GM23338 (cell line): ENCODE measurements around the gene RALGPS1. TPM values are rescaled to one million over a fixed set of nuclear protein-coding genes. Genes with fewer than 3 reads are reported as not detected.

Source experiments
- ATAC-seq: fragments of 200-7000 bp; cut with Tn5 transposase; 3 replicates; pipeline ENCODE4 v1.9.1; 2020
- DNase-seq: peaks from one replicate; pipeline ENCODE4 v3.0.0-alpha.2; 2015; ENCODE audit warnings: low spot score
- H2AFZ ChIP-seq: fragments of 200-600 bp; sonication (generic); 2 replicates; pipeline ENCODE4 v1.8.0; 2016; ENCODE audit warnings: antibody characterized with exemption, mild to moderate bottlenecking, moderate library complexity
- H3F3A ChIP-seq: fragments of 200-600 bp; sonication (generic); replicated peaks from 2 replicates; pipeline ENCODE4 v1.8.0; 2017; ENCODE audit warnings: antibody characterized with exemption, mixed run types, low read depth
- H3K27ac ChIP-seq: fragments of 200-600 bp; sonication (generic); 2 replicates; pipeline ENCODE4 v1.6.1; 2016; ENCODE audit warnings: low read depth
- H3K27me3 ChIP-seq: fragments of 200-600 bp; sonication (generic); 2 replicates; pipeline ENCODE4 v1.8.0; 2016; ENCODE audit warnings: mild to moderate bottlenecking, mixed run types, moderate library complexity; ENCODE audit not compliant: insufficient read depth
- H3K36me3 ChIP-seq: fragments of 200-600 bp; sonication (generic); 2 replicates; pipeline ENCODE4 v1.8.0; 2016; ENCODE audit warnings: mild to moderate bottlenecking; ENCODE audit not compliant: insufficient read depth
- H3K4me1 ChIP-seq: fragments of 200-600 bp; sonication (generic); 2 replicates; pipeline ENCODE4 v1.8.0; 2016; ENCODE audit warnings: mild to moderate bottlenecking, moderate library complexity; ENCODE audit not compliant: insufficient read depth
- H3K4me2 ChIP-seq: fragments of 200-600 bp; sonication (generic); 2 replicates; pipeline ENCODE4 v1.7.1; 2017; ENCODE audit warnings: mixed run types
- H3K4me3 ChIP-seq: fragments of 200-600 bp; sonication (generic); 2 replicates; pipeline ENCODE4 v1.6.1; 2016; ENCODE audit warnings: mixed run types
- H3K79me2 ChIP-seq: fragments of 200-600 bp; sonication (generic); replicated peaks from 2 replicates; pipeline ENCODE4 v1.8.0; 2017; ENCODE audit warnings: mild to moderate bottlenecking; ENCODE audit not compliant: insufficient read depth
- H3K9me2 ChIP-seq: fragments of 200-600 bp; sonication (generic); 2 replicates; pipeline ENCODE4 v1.8.0; 2017; ENCODE audit not compliant: insufficient read depth
- H4K20me1 ChIP-seq: fragments of 200-600 bp; sonication (generic); replicated peaks from 2 replicates; pipeline ENCODE4 v1.8.0; 2017; ENCODE audit warnings: mild to moderate bottlenecking; ENCODE audit not compliant: insufficient read depth
- H3K27ac Mint-ChIP-seq: 2 replicates; pipeline ENCODE4 v1.8.0; 2020; ENCODE audit warnings: inconsistent platforms, mild to moderate bottlenecking, moderate library complexity, mixed read lengths
- H3K27me3 Mint-ChIP-seq: 3 replicates; pipeline ENCODE4 v1.8.0; 2022; ENCODE audit warnings: low read depth, mild to moderate bottlenecking, moderate library complexity, mixed read lengths, inconsistent platforms; ENCODE audit not compliant: insufficient read depth, poor library complexity
- H3K36me3 Mint-ChIP-seq: 3 replicates; pipeline ENCODE4 v1.8.0; 2021; ENCODE audit warnings: low read depth, mild to moderate bottlenecking, inconsistent platforms, moderate library complexity, mixed read lengths
- H3K4me1 Mint-ChIP-seq: 3 replicates; pipeline ENCODE4 v1.8.0; 2020; ENCODE audit warnings: mild to moderate bottlenecking, inconsistent platforms, mixed read lengths
- H3K4me3 Mint-ChIP-seq: 3 replicates; pipeline ENCODE4 v1.8.0; 2021; ENCODE audit warnings: moderate library complexity, mild to moderate bottlenecking, inconsistent platforms, mixed read lengths
- H3K9me3 Mint-ChIP-seq: 3 replicates; pipeline ENCODE4 v1.8.0; 2020; ENCODE audit warnings: moderate library complexity, mild to moderate bottlenecking, inconsistent platforms, mixed read lengths
- EZH2 ChIP-seq: fragments of 200-600 bp; sonication (generic); IDR thresholded peaks from one replicate; pipeline ENCODE4 v1.8.0; 2017; ENCODE audit warnings: antibody characterized with exemption, mild to moderate bottlenecking, low read depth; ENCODE audit not compliant: unreplicated experiment
- POLR2AphosphoS5 ChIP-seq: IDR thresholded peaks from 2 replicates; pipeline ENCODE4 v1.6.1; 2016; ENCODE audit warnings: antibody characterized with exemption, low read depth
- STAT1 ChIP-seq: IDR thresholded peaks from one replicate; pipeline ENCODE4 v1.6.1; 2016; ENCODE audit warnings: antibody characterized with exemption; ENCODE audit not compliant: unreplicated experiment
- polyA plus RNA-seq: library from polyadenylated mRNA; unstranded; fragments of >200 nt; fragmentation: Nextera tagmentation; extraction: Ambion mirVana; gene quantifications from 2 replicates; pipeline ENCODE4 v1.2.1, GENCODE V29; 2016
- total RNA-seq: library from RNA; depleted of rRNA; stranded (reverse); fragments of >200 nt; shearing (Covaris generic); gene quantifications from 2 replicates; pipeline ENCODE4 v1.2.3, GENCODE V29; 2014
- TF ChIP-seq, protein P1 (sequence below): IDR thresholded peaks from 2 replicates; pipeline ENCODE4 v1.6.1; 2016; ENCODE audit warnings: antibody characterized with exemption
- TF ChIP-seq, protein P2 (sequence below), 2 experiments: fragments of 200-600 bp in 1 of 2; sonication (generic) in 1 of 2; conservative IDR thresholded peaks; 2 replicates each; pipeline versions ENCODE4 v1.5.1 to v1.6.1; 2016 to 2017; ENCODE audit warnings: antibody characterized with exemption in 2 of 2, low read depth in 2 of 2, mild to moderate bottlenecking in 2 of 2, moderate library complexity in 1 of 2
- TF ChIP-seq, protein P3 (sequence below): fragments of 250-450 bp; sonication (Bioruptor Pico); IDR thresholded peaks from 2 replicates; pipeline ENCODE4 v1.5.0; 2020; ENCODE audit warnings: mild to moderate bottlenecking, moderate library complexity

RALGPS1 gene
- total and polyA plus RNA-seq, 2 experiments from 2014 or later: 18.2 to 57.1 TPM

DNA sequence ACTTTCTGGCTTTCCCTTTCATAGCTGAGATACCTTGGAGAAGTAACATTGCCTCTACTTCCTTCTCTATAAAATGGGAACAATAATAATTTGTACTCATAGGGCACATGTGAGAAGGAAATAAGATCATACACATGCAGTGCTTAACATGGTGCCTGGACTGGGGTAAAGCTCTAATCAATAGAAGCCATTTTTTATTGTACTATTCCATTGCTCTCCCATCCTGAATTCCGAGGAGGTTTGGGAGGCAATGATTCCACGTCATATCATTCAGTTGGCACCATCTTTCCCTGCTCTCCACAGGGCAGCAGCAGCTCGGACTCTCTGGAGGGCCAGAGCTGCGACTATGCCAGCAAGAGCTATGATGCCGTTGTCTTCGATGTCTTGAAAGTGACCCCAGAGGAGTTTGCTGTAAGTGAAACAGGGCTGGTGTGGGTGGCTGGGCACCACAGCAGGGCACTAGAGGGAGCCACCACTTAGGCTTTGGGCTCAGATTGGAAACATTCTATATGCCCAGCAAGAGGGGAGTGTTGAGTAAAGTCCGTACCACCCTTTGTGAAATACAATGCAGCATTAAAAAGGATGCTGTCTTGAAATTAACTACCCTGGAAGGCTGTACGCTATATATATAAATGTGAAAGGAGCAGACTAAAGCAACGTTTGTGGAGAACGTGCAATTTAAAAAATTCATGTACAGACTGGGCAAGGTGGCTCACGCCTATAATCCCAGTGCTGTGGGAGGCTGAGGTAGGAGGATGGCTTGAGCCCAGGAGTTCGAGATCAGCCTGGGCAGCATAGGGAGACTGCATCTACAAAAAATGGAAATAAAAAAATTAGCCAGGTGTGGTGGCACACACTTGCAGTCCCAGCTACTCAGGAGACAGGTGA, 51.2 kb downstream of the RALGPS1 start:
- no peaks in the 10 kb centered on the region; the same call in 1 of the 2 replicates for H4K20me1 ChIP-seq
- no peaks in the 10 kb centered on the region for H3K9me2 ChIP-seq
- H3K4me2 ChIP-seq: peak overlapping the region; percentile 66
- TF ChIP-seq, protein P1, sequence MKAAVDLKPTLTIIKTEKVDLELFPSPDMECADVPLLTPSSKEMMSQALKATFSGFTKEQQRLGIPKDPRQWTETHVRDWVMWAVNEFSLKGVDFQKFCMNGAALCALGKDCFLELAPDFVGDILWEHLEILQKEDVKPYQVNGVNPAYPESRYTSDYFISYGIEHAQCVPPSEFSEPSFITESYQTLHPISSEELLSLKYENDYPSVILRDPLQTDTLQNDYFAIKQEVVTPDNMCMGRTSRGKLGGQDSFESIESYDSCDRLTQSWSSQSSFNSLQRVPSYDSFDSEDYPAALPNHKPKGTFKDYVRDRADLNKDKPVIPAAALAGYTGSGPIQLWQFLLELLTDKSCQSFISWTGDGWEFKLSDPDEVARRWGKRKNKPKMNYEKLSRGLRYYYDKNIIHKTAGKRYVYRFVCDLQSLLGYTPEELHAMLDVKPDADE: no peak
- TF ChIP-seq, protein P2, sequence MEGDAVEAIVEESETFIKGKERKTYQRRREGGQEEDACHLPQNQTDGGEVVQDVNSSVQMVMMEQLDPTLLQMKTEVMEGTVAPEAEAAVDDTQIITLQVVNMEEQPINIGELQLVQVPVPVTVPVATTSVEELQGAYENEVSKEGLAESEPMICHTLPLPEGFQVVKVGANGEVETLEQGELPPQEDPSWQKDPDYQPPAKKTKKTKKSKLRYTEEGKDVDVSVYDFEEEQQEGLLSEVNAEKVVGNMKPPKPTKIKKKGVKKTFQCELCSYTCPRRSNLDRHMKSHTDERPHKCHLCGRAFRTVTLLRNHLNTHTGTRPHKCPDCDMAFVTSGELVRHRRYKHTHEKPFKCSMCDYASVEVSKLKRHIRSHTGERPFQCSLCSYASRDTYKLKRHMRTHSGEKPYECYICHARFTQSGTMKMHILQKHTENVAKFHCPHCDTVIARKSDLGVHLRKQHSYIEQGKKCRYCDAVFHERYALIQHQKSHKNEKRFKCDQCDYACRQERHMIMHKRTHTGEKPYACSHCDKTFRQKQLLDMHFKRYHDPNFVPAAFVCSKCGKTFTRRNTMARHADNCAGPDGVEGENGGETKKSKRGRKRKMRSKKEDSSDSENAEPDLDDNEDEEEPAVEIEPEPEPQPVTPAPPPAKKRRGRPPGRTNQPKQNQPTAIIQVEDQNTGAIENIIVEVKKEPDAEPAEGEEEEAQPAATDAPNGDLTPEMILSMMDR (conservative IDR thresholded peaks at IDR 0.05; ENCODE audit: low read depth in 2 of 2): peak; percentile 84 to 86
- DNase-seq (peak; percentile 74), ATAC-seq (peak; percentile 96)
- H3K27ac ChIP-seq: peak overlapping the region; percentile 46
- H3F3A ChIP-seq: 0 out of 2 replicates have a peak, but pooled peaks cover 3% of the 10 kb centered on the region
- no peak overlapping the region for H2AFZ ChIP-seq
- peak overlapping the region; percentile 23 for H3K4me3 ChIP-seq
- H3K27ac Mint-ChIP-seq: no peak overlapping the region
- H3K27me3 Mint-ChIP-seq: no peaks in the 10 kb centered on the region
- H3K27me3 ChIP-seq: no peaks in the 10 kb centered on the region
- H3K9me3 Mint-ChIP-seq: no peaks in the 10 kb centered on the region
- H3K4me1 ChIP-seq: peaks cover 17% of the 10 kb centered on the region
- no peaks in the 10 kb centered on the region for H3K79me2 ChIP-seq
- H3K36me3 ChIP-seq: no peaks in the 10 kb centered on the region
- peaks cover 15% of the 10 kb centered on the region; the same call in 2 of the 3 replicates for H3K4me1 Mint-ChIP-seq
- no peaks in the 10 kb centered on the region; the same call in 2 of the 3 replicates for H3K36me3 Mint-ChIP-seq
- H3K4me3 Mint-ChIP-seq: no peak overlapping the region

DNA sequence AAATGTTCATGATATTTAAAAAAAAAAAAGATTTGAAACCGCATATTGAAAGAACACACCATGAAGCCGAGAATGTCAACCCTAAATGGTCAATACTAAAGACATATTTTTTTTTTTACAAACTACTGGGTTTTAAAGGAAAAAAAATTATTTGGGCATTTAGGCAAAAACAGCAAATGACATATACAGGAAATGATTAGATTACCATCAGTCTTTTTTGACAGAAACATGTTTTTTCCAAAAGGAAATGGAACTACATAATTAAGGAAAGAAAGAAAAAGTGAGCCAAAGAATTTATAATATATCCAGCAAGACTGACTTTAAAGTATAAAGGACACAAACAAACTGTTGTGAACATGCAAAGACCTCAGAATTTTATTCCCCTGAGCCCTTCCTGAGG, 56.7 kb downstream of the RALGPS1 start:
- H3K36me3 Mint-ChIP-seq: no peaks in the 10 kb centered on the region
- no peak for TF ChIP-seq STAT1
- TF ChIP-seq, protein P2 (conservative IDR thresholded peaks at IDR 0.05; ENCODE audit: low read depth in 2 of 2): no peak
- TF ChIP-seq, protein P3, sequence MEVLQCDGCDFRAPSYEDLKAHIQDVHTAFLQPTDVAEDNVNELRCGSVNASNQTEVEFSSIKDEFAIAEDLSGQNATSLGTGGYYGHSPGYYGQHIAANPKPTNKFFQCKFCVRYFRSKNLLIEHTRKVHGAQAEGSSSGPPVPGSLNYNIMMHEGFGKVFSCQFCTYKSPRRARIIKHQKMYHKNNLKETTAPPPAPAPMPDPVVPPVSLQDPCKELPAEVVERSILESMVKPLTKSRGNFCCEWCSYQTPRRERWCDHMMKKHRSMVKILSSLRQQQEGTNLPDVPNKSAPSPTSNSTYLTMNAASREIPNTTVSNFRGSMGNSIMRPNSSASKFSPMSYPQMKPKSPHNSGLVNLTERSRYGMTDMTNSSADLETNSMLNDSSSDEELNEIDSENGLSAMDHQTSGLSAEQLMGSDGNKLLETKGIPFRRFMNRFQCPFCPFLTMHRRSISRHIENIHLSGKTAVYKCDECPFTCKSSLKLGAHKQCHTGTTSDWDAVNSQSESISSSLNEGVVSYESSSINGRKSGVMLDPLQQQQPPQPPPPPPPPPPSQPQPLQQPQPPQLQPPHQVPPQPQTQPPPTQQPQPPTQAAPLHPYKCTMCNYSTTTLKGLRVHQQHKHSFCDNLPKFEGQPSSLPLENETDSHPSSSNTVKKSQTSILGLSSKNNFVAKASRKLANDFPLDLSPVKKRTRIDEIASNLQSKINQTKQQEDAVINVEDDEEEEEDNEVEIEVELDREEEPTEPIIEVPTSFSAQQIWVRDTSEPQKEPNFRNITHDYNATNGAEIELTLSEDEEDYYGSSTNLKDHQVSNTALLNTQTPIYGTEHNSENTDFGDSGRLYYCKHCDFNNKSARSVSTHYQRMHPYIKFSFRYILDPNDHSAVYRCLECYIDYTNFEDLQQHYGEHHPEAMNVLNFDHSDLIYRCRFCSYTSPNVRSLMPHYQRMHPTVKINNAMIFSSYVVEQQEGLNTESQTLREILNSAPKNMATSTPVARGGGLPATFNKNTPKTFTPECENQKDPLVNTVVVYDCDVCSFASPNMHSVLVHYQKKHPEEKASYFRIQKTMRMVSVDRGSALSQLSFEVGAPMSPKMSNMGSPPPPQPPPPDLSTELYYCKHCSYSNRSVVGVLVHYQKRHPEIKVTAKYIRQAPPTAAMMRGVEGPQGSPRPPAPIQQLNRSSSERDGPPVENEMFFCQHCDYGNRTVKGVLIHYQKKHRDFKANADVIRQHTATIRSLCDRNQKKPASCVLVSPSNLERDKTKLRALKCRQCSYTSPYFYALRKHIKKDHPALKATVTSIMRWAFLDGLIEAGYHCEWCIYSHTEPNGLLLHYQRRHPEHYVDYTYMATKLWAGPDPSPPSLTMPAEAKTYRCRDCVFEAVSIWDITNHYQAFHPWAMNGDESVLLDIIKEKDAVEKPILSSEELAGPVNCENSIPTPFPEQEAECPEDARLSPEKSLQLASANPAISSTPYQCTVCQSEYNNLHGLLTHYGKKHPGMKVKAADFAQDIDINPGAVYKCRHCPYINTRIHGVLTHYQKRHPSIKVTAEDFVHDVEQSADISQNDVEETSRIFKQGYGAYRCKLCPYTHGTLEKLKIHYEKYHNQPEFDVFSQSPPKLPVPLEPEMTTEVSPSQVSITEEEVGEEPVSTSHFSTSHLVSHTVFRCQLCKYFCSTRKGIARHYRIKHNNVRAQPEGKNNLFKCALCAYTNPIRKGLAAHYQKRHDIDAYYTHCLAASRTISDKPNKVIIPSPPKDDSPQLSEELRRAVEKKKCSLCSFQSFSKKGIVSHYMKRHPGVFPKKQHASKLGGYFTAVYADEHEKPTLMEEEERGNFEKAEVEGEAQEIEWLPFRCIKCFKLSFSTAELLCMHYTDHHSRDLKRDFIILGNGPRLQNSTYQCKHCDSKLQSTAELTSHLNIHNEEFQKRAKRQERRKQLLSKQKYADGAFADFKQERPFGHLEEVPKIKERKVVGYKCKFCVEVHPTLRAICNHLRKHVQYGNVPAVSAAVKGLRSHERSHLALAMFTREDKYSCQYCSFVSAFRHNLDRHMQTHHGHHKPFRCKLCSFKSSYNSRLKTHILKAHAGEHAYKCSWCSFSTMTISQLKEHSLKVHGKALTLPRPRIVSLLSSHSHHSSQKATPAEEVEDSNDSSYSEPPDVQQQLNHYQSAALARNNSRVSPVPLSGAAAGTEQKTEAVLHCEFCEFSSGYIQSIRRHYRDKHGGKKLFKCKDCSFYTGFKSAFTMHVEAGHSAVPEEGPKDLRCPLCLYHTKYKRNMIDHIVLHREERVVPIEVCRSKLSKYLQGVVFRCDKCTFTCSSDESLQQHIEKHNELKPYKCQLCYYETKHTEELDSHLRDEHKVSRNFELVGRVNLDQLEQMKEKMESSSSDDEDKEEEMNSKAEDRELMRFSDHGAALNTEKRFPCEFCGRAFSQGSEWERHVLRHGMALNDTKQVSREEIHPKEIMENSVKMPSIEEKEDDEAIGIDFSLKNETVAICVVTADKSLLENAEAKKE (CRISPR knock-in tag): no peak
- no peak for TF ChIP-seq POLR2AphosphoS5
- TF ChIP-seq EZH2: no peak

More for the DNA sequence above, 56.7 kb downstream of the RALGPS1 start:
- Mint-ChIP-seq H3K27ac (no peak overlapping the region), H3K9me3 (no peaks in the 10 kb centered on the region), H3K27me3 (no peaks in the 10 kb centered on the region), H3K4me1 (peaks cover 7% of the 10 kb centered on the region; the same call in 1 of the 3 replicates), H3K4me3 (no peak overlapping the region)
- Histone ChIP-seq H3K4me3 (no peak overlapping the region), H3K4me1 (no peaks in the 10 kb centered on the region; the same call in 1 of the 2 replicates), H3K9me2 (no peaks in the 10 kb centered on the region), H3K4me2 (no peak overlapping the region), H2AFZ (no peak overlapping the region), H3K36me3 (no peaks in the 10 kb centered on the region), H3F3A (no peaks in the 10 kb centered on the region), H3K79me2 (no peaks in the 10 kb centered on the region), H4K20me1 (no peaks in the 10 kb centered on the region; the same call in 1 of the 2 replicates), H3K27ac (no peak overlapping the region), H3K27me3 (no peaks in the 10 kb centered on the region)
- ATAC-seq: no peak
- no peak for DNase-seq
